ENCODE data around the gene LYRM2. TPM values are rescaled to one million over a fixed set of nuclear protein-coding genes. Genes with fewer than 3 reads are reported as not detected.

Gene LYRM2
- total and polyA plus RNA-seq, 9 of the 15 experiments (the other 6 are each of a cell fraction or from before 2014, with no cell fraction given): 13.9 to 115 (median 42.9) TPM

- Histone ChIP-seq H3K79me2 (ENCODE audit: control insufficient read depth, insufficient read depth, low read length) (no peaks in the 10 kb centered on the region), H3K27ac (ENCODE audit: extremely low read depth, low read depth, low read length) (no peak overlapping the region), H3K4me2 (ENCODE audit: insufficient read depth, low read length) (no peak overlapping the region), H3K9me1 (ENCODE audit: control insufficient read depth, insufficient read depth, low read length) (no peaks in the 10 kb centered on the region), H3K4me1 (replicated peaks in 1 of 2; ENCODE audit: control insufficient read depth in 2 of 2, insufficient read depth in 2 of 2, low read length in 2 of 2) (no peaks in the 10 kb centered on the region), H3K36me3 (ENCODE audit: control insufficient read depth, insufficient read depth, low read length) (no peaks in the 10 kb centered on the region), H4K20me1 (replicated peaks; ENCODE audit: control insufficient read depth, insufficient read depth, low read length) (no peaks in the 10 kb centered on the region), H3K9ac (ENCODE audit: insufficient read depth in 1 of 2, low read depth in 2 of 2, low read length in 2 of 2) (no peak overlapping the region), H3K4me3 (no peak overlapping the region), H3K27me3 (ENCODE audit: control insufficient read depth in 2 of 2, insufficient read depth in 2 of 2, low read length in 2 of 2) (peaks cover 3 to 16% of the 10 kb centered on the region in 2 experiments; a peak in 2 of 5 replicates), H2AFZ (ENCODE audit: low read depth, low read length) (no peak overlapping the region), H3K9me3 (replicated peaks; ENCODE audit: control insufficient read depth, insufficient read depth, low read depth, low read length) (no peaks in the 10 kb centered on the region)
- ATAC-seq: no peak
- intact Hi-C loops (cut with micrococcal nuclease): no loop called here
- CTCF ChIA-PET (ENCODE audit: low intra/inter-chr PET ratio): no interaction called here
- no peak for FAIRE-seq
- POLR2A ChIA-PET: interaction anchor here (1.1 kb wide), 1 partner anchor 17 kb away, joined by 3 read pairs; no protein-coding TSS in a partner anchor
- TF ChIP-seq ZNF212 (CRISPR knock-in tag; IDR thresholded peaks at IDR 0.05) (no peak), RBM25 (IDR thresholded peaks at IDR 0.05; ENCODE audit: low read depth, low read length, severe bottlenecking) (no peak), SUPT5H (IDR thresholded peaks at IDR 0.05) (no peak), E2F1 (CRISPR knock-in tag; IDR thresholded peaks at IDR 0.05) (no peak), KLF10 (CRISPR knock-in tag; IDR thresholded peaks at IDR 0.05) (no peak), ZBTB17 (CRISPR knock-in tag; IDR thresholded peaks at IDR 0.05) (no peak), XRCC3 (IDR thresholded peaks at IDR 0.05) (no peak), RFX7 (CRISPR knock-in tag; IDR thresholded peaks at IDR 0.05) (no peak)
- BruUV-seq (replicated peaks): no TSS peak
- 0% methylated on average over 2 of the region's 2 CpGs for WGBS (ENCODE audit: insufficient coverage, low coverage, missing lambda C conversion rate)
- no peak for DNase-seq (ENCODE audit: extremely low read depth in 1 of 4, low spot score in 3 of 4)
- in situ Hi-C loops (cut with MboI): no loop called here
Observed at GRCh38 chr6:89526563-89526869, 112.0 kb downstream of the LYRM2 start.

Measured in K562 (cell line).